ENCODE results near the gene AGRN.

AGRN gene

GRCh38 chr1:1079408-1080121 lies 59.6 kb downstream of the AGRN start:
- DNase-seq: peak in 1 of 51 donors; percentile 35

GRCh38 chr1:1080122-1080757 lies 60.3 kb downstream of the AGRN start:
- DNase-seq: peak in 12 of 51 donors; percentile 11 to 50 (median 26)

GRCh38 chr1:1080951-1081310 lies 61.0 kb downstream of the AGRN start:
- DNase-seq: no peak

- no peak for DNase-seq
Measured at GRCh38 chr1:1081311-1082238, 61.7 kb downstream of the AGRN start.

GRCh38 chr1:1082239-1082775 lies 62.4 kb downstream of the AGRN start:
- no peak for DNase-seq

- DNase-seq: no peak
Measured at GRCh38 chr1:1082776-1083415, 63.0 kb downstream of the AGRN start.

GRCh38 chr1:1083416-1084371 lies 63.8 kb downstream of the AGRN start:
- DNase-seq: no peak

GRCh38 chr1:1084372-1085170 lies 64.7 kb downstream of the AGRN start:
- no peak for DNase-seq

- DNase-seq: no peak
Measured at GRCh38 chr1:1085171-1085841, 65.4 kb downstream of the AGRN start.

GRCh38 chr1:1085911-1086841 lies 66.3 kb downstream of the AGRN start:
- DNase-seq: no peak

GRCh38 chr1:1086911-1087341 lies 67.0 kb downstream of the AGRN start:
- no peak for DNase-seq

GRCh38 chr1:1087351-1088028 lies 67.6 kb downstream of the AGRN start:
- DNase-seq: no peak

- DNase-seq: no peak
Measured at GRCh38 chr1:1088029-1088800, 68.3 kb downstream of the AGRN start.

- DNase-seq: no peak
Measured at GRCh38 chr1:1088801-1089680, 69.1 kb downstream of the AGRN start.

All from hypothalamus (tissue), 51 donors.